Muscle of arm (tissue), 14 donors: Measurements from ENCODE around the gene RBCK1. TPM values are rescaled to one million over a fixed set of nuclear protein-coding genes. Genes with fewer than 3 reads are reported as not detected.

ENCODE experiments used
- DNase-seq: peaks from one replicate; pipeline ENCODE4 v3.0.0-alpha.2; 2013
- long read RNA-seq, 11 donors: transcript quantifications; one replicate each; lab custom pipeline, GENCODE V29; 2026
- polyA plus RNA-seq, 12 donors: library from polyadenylated mRNA; unstranded; fragments of 120-200 nt; gene quantifications; one replicate each; pipeline ENCODE4 v1.2.1, GENCODE V29; 2013; ENCODE audit not compliant: insufficient read length in 12 of 12

The RBCK1 gene
- 10 to 100 TPM in 11 of 12 donors, not detected in 1; 42.4 to 72.1 (median 49.8) TPM for polyA plus RNA-seq
- long read RNA-seq, donor 1, transcript RBCK1-213 (3 exons, 1,200 nt), result major isoform, 15 of 26 reads
- long read RNA-seq, donor 1, partial matches to known transcripts, result 0 of 26 reads
- long read RNA-seq, donor 1, other reads (novel, unspliced or antisense), result 0 of 26 reads
- long read RNA-seq, donor 2, transcript RBCK1-213 (3 exons, 1,200 nt), result major isoform, 7 of 22 reads
- long read RNA-seq, donor 2, transcript RBCK1-202 (12 exons, 2,774 nt), result minor isoform, 6 of 22 reads
- long read RNA-seq, donor 2, partial matches to known transcripts, result 5 of 22 reads
- long read RNA-seq, donor 2, other reads (novel, unspliced or antisense), result 0 of 22 reads
- long read RNA-seq, donor 3, transcript RBCK1-202 (12 exons, 2,774 nt), result major isoform, 5 of 11 reads
- long read RNA-seq, donor 3, partial matches to known transcripts, result 0 of 11 reads
- long read RNA-seq, donor 3, other reads (novel, unspliced or antisense), result 0 of 11 reads
- long read RNA-seq, donor 4, partial matches to known transcripts, result 0 of 5 reads
- long read RNA-seq, donor 4, other reads (novel, unspliced or antisense), result 0 of 5 reads
- long read RNA-seq, donor 5, transcript RBCK1-202 (12 exons, 2,774 nt), result major isoform, 6 of 23 reads
- long read RNA-seq, donor 5, partial matches to known transcripts, result 13 of 23 reads
- long read RNA-seq, donor 5, other reads (novel, unspliced or antisense), result 0 of 23 reads
- long read RNA-seq, donor 6, transcript RBCK1-213 (3 exons, 1,200 nt), result major isoform, 6 of 15 reads
- long read RNA-seq, donor 6, partial matches to known transcripts, result 5 of 15 reads
- long read RNA-seq, donor 6, other reads (novel, unspliced or antisense), result 0 of 15 reads
- long read RNA-seq, donor 7, transcript RBCK1-213 (3 exons, 1,200 nt), result major isoform, 9 of 13 reads
- long read RNA-seq, donor 7, partial matches to known transcripts, result 0 of 13 reads
- long read RNA-seq, donor 7, other reads (novel, unspliced or antisense), result 0 of 13 reads
- long read RNA-seq, donor 8, transcript RBCK1-213 (3 exons, 1,200 nt), result minor isoform, 5 of 25 reads
- long read RNA-seq, donor 8, transcript RBCK1-202 (12 exons, 2,774 nt), result major isoform, 8 of 25 reads
- long read RNA-seq, donor 8, partial matches to known transcripts, result 8 of 25 reads
- long read RNA-seq, donor 8, other reads (novel, unspliced or antisense), result 0 of 25 reads
- long read RNA-seq, donor 9, partial matches to known transcripts, result 0 of 7 reads
- long read RNA-seq, donor 9, other reads (novel, unspliced or antisense), result 0 of 7 reads
- long read RNA-seq, donor 10, transcript RBCK1-213 (3 exons, 1,200 nt), result major isoform, 8 of 17 reads
- long read RNA-seq, donor 10, partial matches to known transcripts, result 0 of 17 reads
- long read RNA-seq, donor 10, other reads (novel, unspliced or antisense), result 0 of 17 reads
- long read RNA-seq, donor 11, partial matches to known transcripts, result 0 of 7 reads
- long read RNA-seq, donor 11, other reads (novel, unspliced or antisense), result 0 of 7 reads

DNA sequence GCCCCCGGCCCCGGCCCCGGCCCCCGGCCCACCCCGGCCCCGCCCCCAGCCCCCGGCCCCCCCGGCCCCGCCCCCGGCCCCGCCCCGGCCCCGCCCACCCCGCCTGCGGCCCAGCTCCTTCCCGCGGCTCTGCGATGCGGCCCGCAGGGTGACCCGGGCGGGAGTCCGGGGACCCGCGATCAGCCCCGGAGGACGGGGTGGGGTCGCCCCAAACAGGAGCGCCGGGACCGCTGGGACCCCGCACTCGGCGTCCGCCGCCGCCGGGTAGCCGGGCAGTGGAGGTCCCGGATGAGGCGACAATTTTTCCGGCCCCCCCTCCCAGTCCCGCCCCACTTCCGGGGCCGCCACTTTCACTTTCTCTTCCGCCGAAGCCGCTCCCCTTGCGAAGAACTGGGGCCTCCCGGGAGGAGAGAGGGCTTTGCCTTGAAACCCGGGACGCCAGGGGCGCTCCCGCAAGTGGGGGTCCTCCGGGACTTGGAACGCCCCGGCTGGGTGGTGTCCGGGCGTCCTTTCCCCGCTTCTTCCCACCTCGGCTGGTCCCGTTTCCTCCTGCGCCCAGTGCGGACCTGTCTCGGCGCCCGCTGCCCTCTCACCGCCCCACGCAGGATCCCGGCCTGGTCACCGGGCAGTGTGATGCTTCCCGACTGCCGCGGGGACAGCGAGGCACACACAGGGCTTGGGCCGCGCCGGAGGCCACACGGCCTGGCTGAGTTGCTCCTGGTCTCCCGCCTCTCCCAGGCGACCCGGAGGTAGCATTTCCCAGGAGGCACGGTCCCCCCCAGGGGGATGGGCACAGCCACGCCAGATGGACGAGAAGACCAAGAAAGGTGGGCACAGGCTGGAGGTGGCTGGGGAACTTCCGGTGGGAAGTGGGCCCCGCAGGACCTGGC is at the start of gene RBCK1:
RBCK1 (plus strand) TSS at position 347 of the 890 bp plus-strand sequence; CDS start at position 806, 459 bp downstream.
- peak; percentile 88 for DNase-seq

GRCh38 chr20:358891-359555 is 49.1 kb upstream of the RBCK1 start:
- no peak for DNase-seq

- no peak for DNase-seq
These were observed 46.5 kb upstream of the RBCK1 start for GRCh38 chr20:361561-361960.

- peak; percentile 45 for DNase-seq
These were observed 45.5 kb upstream of the RBCK1 start for GRCh38 chr20:362271-363254.

DNA sequence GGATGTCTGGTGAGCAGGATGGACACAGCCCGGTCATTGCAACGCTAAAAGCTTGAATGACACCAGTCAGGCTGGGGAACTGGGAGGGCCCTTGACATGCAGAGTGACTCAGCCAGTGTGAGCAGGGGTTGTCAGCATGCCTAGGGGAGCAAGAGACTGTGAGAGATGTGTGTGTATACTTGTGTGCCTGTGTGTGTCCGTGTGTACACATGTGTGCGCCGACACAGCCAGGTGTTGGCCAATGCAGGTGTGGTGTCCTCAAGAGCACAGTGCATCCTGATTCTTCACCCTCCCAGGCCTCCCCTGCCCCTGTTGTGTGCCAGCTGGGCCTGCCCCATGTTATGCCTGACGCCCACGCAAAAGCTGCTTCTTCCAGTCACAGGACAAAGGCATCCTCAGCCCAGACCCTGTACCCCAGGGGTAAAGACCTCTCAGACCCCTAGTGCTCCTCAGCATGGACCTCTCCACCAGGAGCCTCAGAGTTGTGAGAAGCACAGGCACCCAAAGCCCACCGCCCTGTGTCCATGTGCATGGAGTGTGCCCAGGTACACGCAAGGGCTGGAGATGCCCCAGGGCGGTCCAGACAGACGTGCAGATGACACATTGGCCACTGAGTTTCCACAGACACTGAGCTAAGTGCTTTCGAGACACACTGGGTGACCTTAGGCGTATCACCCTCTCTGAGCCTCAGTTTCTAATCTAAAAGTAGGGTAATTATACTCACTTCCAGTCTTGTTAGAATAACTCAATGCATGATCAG is 44.6 kb upstream of the RBCK1 start:
- DNase-seq, result no peak

DNA sequence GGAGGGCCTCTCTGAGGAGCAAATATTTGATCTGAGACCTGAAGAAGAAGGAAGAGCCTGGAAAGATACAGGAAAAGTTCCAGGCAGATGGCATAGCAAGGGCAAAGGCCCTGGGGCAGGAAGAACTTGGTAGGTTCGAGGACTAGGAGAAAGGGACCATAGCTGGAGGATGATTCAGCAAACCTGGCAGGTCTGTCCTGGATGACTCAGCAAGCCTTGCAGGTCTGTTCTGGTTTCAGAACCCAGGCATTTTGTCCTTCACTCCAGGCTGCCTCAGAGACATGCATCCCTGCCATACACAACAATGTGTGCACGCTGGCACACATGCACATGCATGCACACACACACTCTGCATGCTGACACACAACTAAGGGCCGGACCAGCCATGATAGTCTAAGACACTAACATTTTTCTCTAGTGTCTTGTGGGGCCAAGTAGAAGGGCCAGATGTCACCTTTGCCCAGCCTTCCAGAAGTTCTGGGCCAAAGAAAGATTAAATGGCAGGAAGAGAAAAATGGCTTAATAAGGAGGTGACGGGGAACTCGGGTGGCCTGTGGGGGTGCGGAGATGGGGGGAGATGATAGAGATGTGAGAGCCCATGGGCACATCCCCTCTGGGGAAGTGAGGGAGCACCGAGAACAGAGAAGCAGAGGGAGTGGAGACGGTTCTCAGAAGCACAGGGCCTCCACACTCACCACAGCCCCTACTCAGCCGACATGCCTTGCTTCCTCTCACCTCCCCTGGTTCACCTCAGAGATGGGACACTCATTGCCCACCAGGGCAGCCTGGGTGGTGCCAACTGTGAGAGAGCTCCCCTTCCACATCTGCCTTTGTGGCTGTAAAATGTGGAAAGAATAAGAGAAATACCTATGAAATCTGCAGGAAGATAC is 42.9 kb upstream of the RBCK1 start:
- DNase-seq, result no peak

- no peak for DNase-seq
These were observed 41.9 kb upstream of the RBCK1 start for GRCh38 chr20:366041-366718.

- DNase-seq, result no peak
These were observed 41.2 kb upstream of the RBCK1 start for GRCh38 chr20:366719-367485.

- no peak for DNase-seq
These were observed 40.6 kb upstream of the RBCK1 start for GRCh38 chr20:367486-367887.

- no peak for DNase-seq
These were observed 39.2 kb upstream of the RBCK1 start for GRCh38 chr20:368915-369314.

GRCh38 chr20:370151-370600 is 37.9 kb upstream of the RBCK1 start:
- no peak for DNase-seq

- no peak for DNase-seq
These were observed 36.9 kb upstream of the RBCK1 start for GRCh38 chr20:370977-371754.

DNA sequence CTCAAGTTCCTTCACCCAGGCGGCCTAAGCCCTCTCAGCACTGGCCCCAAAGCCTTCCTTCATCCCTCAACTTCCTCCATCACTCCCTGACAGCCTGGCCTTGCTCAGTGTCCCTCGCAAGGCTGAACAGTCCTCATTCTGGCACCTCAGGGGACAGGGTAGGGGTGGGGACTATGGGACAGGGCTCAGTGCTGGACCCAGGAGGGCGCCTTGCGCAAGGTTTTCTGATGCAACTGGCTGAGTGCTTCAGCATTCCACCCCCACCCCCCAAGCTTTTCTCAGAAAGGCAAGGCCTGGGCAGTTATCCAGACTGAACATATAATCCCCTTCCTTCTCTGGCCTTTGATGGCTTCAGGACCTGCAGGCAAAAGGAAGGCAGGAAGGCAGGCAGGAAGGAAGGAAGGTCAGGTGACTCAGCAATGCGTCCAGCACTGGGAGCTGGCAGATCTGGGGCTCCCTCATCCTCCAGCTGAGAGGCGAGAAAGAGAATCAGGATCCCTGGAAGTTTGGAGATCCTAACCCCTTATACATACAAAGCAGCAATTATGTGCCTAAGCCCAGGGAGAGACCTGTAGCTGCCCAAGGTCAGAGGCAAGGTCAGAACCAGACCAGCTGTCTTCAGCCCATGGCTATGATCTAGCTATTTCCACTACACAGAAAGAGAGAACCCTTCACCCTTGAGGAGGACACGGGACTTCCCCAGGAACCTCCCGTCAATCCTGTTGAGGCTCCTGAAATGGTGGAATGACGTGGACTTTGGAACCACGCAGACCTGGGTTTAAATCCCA is 36.1 kb upstream of the RBCK1 start:
- peak; percentile 16 for DNase-seq
